NOMO-1 (cell line): Measurements from ENCODE around the gene TMEM81.

ENCODE experiments used
- DNase-seq, 2 experiments: peaks; one replicate each; lab custom pipeline; 2025; ENCODE audit not compliant: unreplicated experiment in 2 of 2; lab: John Stamatoyannopoulos, UW

The TMEM81 gene

GRCh38 chr1:205038132-205038786 lies 46.0 kb downstream of the TMEM81 start:
- no peak for DNase-seq

DNA sequence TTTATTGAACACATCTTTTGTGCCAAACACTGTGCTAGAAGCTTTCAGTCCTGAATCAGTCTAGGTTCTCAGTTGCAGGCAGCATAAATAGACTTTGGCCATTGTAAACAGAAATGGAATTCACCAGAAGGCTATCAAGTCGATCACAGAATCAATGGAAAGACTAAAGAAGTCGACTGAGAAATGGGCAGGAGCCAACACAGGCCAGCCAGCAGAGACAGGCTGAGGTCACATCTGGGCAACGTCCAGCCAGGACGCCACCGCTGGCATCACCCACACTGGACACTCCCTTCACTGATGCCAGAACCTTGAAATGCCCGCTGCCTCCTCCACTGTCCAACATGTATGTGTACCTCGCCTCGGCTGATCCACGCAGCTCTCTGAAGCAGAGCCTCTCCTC lies 46.7 kb downstream of the TMEM81 start:
- DNase-seq = no peak
